ENCODE measurements around the gene ERRFI1.

DNA sequence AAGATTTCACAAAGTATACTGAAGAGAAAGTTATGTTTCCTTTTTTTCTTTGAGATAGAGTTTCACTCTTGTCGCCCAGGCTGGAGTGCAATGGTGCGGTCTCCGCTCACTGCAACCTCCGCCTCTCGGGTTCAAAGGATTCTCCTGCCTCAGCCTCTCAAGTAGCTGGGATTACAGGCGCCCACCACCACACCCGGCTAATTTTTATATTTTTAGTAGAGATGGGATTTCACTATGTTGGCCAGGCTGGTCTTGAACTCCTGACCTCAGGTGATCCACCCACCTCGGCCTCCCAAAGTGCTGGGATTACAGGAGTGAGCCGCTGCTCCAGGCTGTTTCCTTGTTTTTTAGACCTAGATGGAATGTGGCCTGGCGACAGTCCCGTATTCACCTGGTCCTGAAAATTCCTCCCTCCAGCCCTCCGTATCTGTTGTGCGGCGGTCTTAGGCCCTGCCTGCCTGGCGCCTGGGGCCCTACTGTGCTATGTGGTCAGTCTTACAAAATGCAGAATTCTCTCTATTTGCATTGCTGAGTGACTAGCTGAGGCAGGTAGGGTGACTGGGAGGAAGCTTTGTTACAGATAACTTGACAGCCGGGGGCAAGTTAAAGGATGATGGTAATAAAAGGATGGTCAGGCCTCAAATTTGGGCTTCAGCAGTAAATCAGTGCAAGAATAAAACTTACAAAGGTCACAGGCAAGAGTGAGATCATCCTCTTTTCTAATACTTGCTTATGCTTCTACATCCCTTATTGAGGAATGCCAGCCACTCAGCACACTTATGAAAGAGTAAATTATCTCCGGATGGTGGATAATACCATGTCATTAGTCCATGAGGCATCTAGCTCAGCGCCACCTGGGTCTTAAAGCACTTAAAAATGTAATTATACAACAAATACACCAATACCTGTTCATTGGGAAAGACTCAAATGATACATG, 34.3 kb downstream of the ERRFI1 start:
- TF ChIP-seq RAD21 (IDR thresholded peaks at IDR 0.05; ENCODE audit: low read depth) (no peak), TEAD4 (IDR thresholded peaks at IDR 0.05) (no peak), TAF1 (IDR thresholded peaks at IDR 0.05; ENCODE audit: low read depth) (no peak), FOXM1 (IDR thresholded peaks at IDR 0.05; ENCODE audit: borderline replicate concordance, low read depth) (no peak), EP300 (IDR thresholded peaks at IDR 0.05; ENCODE audit: borderline replicate concordance) (no peak), CEBPB (IDR thresholded peaks at IDR 0.05) (no peak), CREB1 (IDR thresholded peaks at IDR 0.05; ENCODE audit: low read depth) (no peak), YY1 (IDR thresholded peaks at IDR 0.05; ENCODE audit: low read depth) (no peak), EGR1 (IDR thresholded peaks at IDR 0.05) (no peak)
- TF ChIP-seq, protein P1, sequence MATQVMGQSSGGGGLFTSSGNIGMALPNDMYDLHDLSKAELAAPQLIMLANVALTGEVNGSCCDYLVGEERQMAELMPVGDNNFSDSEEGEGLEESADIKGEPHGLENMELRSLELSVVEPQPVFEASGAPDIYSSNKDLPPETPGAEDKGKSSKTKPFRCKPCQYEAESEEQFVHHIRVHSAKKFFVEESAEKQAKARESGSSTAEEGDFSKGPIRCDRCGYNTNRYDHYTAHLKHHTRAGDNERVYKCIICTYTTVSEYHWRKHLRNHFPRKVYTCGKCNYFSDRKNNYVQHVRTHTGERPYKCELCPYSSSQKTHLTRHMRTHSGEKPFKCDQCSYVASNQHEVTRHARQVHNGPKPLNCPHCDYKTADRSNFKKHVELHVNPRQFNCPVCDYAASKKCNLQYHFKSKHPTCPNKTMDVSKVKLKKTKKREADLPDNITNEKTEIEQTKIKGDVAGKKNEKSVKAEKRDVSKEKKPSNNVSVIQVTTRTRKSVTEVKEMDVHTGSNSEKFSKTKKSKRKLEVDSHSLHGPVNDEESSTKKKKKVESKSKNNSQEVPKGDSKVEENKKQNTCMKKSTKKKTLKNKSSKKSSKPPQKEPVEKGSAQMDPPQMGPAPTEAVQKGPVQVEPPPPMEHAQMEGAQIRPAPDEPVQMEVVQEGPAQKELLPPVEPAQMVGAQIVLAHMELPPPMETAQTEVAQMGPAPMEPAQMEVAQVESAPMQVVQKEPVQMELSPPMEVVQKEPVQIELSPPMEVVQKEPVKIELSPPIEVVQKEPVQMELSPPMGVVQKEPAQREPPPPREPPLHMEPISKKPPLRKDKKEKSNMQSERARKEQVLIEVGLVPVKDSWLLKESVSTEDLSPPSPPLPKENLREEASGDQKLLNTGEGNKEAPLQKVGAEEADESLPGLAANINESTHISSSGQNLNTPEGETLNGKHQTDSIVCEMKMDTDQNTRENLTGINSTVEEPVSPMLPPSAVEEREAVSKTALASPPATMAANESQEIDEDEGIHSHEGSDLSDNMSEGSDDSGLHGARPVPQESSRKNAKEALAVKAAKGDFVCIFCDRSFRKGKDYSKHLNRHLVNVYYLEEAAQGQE (IDR thresholded peaks at IDR 0.05; ENCODE audit: low read depth), result no peak

Data from Ishikawa (cell line).